ENCODE measurements around the gene SAMD3. TPM values are rescaled to one million over a fixed set of nuclear protein-coding genes. Genes with fewer than 3 reads are reported as not detected.

The SAMD3 gene
- total RNA-seq, 1 donor from 2014 or later, result not detected

DNA sequence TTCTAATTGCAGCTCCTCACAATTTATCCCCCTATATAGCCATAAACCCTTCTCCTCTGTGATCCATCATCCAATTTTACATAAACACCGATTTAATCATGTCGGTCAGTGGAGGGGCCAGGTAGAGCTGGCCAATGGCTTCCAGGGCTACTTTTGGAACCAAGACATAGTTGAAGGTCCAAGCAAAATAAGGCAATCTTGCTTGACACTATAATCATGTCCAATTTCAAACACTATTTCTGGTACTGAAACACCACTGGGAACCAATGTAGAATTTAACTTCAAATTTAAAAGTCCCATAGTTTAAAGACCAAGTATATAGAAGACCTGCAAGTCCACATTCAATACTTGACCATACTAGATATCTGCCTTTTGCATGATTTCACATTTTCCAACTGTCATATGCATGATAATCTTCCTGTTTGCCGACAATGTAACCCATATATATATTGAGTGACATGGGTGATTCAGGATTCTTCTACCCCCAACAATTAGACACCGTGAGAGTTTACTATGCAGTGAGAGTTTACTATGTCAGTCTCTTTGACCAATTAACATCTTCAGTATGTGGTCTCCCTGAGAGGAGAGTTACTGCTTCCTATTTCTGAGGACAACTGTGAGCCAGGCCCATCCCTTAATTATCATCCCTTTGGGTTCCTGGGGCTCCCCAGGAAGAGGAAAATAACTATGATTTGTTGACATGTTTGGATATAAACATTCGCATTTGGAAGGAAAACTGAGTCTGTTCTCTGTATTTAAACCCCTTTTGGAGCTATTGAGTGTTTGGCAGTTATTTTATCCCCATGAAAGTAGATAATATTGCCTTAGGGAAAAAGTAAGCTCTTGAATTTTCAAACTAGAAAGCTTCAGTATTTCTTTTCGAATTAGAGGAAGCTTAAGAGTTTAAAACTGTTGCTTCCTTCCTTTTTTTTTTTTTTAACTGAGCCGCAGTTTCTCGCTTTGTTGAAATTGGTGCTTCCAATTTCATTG lies 31.8 kb downstream of the SAMD3 start:
- H3K4me3 ChIP-seq (ENCODE audit: low read depth, low read length), result no peak overlapping the region
- TF ChIP-seq, protein P1, sequence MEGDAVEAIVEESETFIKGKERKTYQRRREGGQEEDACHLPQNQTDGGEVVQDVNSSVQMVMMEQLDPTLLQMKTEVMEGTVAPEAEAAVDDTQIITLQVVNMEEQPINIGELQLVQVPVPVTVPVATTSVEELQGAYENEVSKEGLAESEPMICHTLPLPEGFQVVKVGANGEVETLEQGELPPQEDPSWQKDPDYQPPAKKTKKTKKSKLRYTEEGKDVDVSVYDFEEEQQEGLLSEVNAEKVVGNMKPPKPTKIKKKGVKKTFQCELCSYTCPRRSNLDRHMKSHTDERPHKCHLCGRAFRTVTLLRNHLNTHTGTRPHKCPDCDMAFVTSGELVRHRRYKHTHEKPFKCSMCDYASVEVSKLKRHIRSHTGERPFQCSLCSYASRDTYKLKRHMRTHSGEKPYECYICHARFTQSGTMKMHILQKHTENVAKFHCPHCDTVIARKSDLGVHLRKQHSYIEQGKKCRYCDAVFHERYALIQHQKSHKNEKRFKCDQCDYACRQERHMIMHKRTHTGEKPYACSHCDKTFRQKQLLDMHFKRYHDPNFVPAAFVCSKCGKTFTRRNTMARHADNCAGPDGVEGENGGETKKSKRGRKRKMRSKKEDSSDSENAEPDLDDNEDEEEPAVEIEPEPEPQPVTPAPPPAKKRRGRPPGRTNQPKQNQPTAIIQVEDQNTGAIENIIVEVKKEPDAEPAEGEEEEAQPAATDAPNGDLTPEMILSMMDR (conservative IDR thresholded peaks at IDR 0.05; ENCODE audit: low read depth, low read length), result no peak
- DNase-seq (ENCODE audit: low read depth), result no peak

DNA sequence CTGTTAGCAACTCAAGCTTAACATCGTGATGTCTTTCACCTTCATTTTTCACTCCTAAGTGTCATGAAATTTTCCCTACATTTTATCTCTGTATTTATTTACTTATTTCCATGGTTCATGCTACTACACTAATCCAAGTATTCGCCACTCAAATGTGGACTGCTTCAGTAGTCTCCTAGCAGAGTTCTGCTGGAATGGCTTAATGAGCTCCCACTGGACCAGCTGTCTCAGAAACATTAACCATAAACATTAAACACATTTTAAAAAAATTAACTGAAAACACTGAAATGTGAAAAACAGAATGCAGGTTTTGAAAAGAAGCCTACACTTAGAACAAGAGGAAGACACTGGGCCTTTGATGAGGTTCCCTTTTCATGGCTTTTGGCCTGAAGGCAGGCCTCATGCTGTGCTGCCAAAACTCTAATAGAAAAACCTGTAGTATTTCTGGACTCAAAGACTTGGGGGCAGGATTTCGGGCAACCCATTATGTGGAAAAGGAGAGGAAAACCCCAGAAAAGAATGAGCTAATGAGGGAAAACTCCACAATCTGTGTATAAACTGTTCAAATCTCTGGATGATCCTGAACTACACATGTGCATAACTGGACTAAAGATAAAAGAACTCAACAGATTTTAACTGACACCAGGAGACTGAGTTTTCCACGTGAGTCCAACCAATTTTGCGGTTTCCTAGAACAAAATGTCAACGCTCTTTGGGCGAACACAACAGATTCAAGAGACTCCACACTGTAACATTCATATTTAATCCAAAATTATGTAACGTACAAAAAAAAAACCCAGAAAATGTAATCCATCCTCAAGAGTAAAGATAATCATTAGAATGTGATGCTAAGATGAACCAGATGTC lies 33.0 kb downstream of the SAMD3 start:
- no peak overlapping the region for H3K4me3 ChIP-seq (ENCODE audit: low read depth, low read length)
- no peak for DNase-seq (ENCODE audit: low read depth)
- TF ChIP-seq, protein P1 (conservative IDR thresholded peaks at IDR 0.05; ENCODE audit: low read depth, low read length), result no peak

DNA sequence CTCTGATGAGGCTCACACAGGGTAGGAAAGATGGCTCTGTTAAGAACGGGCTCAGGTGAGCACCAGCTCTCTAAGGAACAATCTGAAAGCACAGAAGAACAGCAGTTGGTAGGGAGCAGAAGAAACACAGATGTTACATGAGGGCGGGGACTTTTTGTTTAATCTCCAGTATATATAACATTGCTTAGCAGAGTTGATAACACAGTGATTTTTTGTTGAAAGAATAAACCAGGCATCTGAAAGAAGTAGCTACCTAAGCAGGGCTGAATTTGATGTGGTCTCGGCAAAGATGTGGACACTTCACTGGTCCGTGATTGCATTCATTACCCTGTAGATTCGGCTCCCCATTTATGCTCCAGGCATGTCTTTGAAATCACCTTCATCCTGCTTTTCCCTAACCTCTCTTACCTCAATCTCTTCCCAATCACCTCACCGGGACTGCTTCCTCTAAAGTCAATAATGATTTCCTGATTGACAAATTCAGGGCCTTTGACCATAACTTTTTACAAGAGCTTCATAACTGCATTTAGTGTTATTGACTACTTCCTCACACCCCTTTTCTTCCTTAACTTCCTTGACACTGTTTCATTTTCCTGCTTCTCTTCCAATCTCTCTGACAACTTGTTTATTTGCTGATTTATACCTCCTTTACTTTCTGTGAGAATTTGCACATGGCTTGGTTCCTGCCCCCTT lies 34.4 kb downstream of the SAMD3 start:
- no peak for DNase-seq (ENCODE audit: low read depth)
- H3K4me3 ChIP-seq (ENCODE audit: low read depth, low read length), result no peak overlapping the region
- TF ChIP-seq, protein P1 (conservative IDR thresholded peaks at IDR 0.05; ENCODE audit: low read depth, low read length), result no peak

- no peak for DNase-seq (ENCODE audit: low read depth)
- TF ChIP-seq, protein P1 (conservative IDR thresholded peaks at IDR 0.05; ENCODE audit: low read depth, low read length), result no peak
- no peak overlapping the region for H3K4me3 ChIP-seq (ENCODE audit: low read depth, low read length)
Observed at GRCh38 chr6:130187335-130188206, 35.2 kb downstream of the SAMD3 start.

GRCh38 chr6:130185658-130186057 lies 37.1 kb downstream of the SAMD3 start:
- H3K4me3 ChIP-seq (ENCODE audit: low read depth, low read length), result no peak overlapping the region
- TF ChIP-seq, protein P1 (conservative IDR thresholded peaks at IDR 0.05; ENCODE audit: low read depth, low read length), result no peak
- no peak for DNase-seq (ENCODE audit: low read depth)
